HFF-Myc (cell line): ENCODE data around the gene ZNF469.

Experiments
- DNase-seq: peaks from one replicate; pipeline ENCODE4 v3.0.0-alpha.2; 2011; ENCODE audit warnings: low read depth; ENCODE audit errors: extremely low read depth
- H3K4me3 ChIP-seq: replicated peaks from 2 replicates; pipeline ENCODE4 v1.5.1; 2011; ENCODE audit warnings: low read depth, mild to moderate bottlenecking, control low read depth, low read length
- CTCF ChIP-seq: IDR thresholded peaks from 2 replicates; pipeline ENCODE4 v1.5.1; 2012; ENCODE audit warnings: mild to moderate bottlenecking, low read depth, low read length, control low read depth; ENCODE audit errors: missing control alignments

The ZNF469 gene

GRCh38 chr16:88392111-88392510 lies 9.4 kb downstream of the ZNF469 start:
- DNase-seq: no peak
- no peak for TF ChIP-seq CTCF
- H3K4me3 ChIP-seq: no peak overlapping the region

DNA sequence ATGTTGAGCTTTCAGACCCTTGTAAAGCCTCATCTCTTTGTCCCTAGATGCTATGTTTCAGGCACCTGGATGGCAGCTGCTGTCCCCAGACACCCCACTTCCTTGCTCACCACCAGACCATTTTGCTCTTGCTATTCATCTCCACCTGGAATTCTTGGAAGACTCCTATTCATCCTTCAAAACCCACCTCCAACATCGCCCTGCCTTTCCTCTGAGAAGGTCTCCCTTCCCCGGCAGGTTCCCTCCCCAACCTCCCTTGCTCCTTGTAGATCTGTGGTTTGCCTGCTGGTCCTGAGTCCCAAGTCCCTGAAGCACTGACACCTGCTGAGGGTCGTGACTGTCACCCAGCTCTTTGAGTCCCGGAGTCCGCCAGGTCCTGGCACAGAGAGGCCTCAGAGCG lies 9.9 kb downstream of the ZNF469 start:
- no peak overlapping the region for H3K4me3 ChIP-seq
- DNase-seq: no peak
- TF ChIP-seq CTCF: no peak

DNA sequence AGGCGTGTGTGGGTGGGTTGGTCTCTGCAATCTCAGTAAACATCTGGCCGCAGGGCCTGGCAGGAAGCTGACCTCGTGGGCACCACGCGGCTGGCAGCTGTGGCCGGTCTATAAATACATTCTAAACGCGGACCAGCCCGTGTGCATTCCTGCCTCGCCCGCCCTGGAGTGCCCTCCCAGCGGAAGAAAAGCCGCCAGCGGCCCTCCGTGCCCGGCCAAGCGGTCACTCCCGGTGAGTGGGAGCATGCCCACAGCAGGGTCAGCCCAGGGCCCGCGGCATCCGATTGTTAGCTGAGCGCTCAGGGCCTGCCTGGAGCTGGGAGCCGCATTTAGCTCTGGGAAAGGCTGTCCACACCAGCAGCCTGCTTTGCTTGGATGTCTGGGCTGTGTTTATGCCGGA lies 10.3 kb downstream of the ZNF469 start:
- peak; percentile 44 for DNase-seq
- H3K4me3 ChIP-seq: no peak overlapping the region
- no peak for TF ChIP-seq CTCF

DNA sequence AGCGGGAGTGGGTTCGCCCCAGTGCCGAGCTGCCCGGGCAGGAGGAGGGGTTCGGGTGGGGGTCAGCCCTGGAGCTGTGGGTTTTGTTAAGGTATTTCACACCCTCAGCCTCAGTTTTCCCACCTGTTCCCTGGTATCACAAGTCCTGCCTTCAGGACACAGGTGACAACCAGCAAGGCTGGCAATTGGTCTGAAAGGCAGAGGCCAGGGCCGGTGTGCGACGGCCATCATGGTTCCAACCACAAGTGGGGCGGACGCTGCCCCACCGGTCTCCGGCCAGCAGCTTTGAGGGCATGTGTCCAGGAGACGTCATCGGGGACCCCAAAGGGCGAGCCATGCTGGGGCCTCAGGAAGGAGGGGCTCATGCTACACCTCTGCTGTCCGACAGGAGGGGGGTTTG lies 10.8 kb downstream of the ZNF469 start:
- no peak for DNase-seq
- no peak overlapping the region for H3K4me3 ChIP-seq
- TF ChIP-seq CTCF: no peak

DNA sequence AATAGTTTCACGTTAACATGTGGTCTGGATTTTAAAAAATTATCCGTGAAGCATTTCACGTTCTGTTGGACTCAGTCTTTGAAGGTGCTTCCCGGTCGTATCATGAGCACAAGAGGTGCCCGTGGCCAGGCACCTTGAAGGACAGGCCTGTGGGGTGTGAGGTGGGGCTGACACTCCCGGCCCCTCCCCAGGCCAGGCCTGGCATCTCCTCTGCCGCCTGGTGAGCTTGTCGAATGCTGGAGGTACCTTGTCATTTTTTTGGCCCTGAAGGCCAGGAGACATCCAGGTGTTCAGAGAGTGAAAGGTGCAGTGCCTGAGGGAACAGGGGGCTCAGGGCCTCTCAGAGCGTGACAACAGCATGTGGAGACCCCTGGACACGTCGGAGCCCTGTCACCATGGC lies 11.7 kb downstream of the ZNF469 start:
- DNase-seq: no peak
- H3K4me3 ChIP-seq: no peak overlapping the region
- TF ChIP-seq CTCF: no peak

DNA sequence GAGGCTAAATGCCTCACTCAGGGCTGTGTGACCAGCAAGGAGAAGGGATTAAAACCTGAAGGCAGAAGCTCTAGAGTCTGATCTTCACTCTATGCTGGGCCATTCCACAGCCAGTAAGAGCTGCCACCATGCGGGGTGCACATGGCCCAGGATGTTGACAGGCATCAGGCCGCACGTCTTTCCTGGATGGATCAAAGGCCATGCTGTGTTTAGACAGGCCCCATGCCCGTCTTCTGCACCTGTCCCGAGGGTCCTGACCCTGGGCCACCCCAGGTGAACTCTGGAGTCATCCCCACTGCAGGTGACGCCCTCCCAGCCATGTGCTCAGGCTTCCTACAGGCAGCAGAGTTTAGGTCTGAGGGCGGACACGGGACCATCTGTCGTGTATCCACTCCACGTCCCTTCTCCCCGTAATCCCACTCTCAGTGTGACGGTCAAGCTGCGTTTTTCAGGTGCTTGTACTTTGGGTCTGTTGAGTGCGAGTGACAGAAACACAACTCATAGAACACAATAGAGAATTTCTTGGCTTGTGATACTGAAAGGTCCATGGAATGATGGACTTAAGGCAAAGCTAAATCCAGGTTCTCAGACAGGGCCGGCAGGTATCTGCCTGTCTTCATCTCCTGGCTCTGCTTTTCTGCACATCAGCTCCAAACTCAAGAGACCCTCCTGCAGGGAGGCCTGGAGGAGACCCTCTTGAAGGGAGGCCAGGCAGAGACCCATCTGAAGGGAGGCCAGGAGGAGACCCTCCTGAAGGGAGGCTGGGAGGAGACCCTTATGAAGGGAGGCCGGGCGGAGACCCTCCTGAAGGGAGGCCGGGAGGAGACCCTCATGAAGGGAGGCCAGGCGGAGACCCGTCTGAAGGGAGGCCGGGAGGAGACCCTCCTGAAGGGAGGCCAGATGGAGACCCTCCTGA lies 13.2 kb downstream of the ZNF469 start:
- no peak for DNase-seq

More for the DNA sequence above, 13.2 kb downstream of the ZNF469 start:
- H3K4me3 ChIP-seq: no peak overlapping the region
- TF ChIP-seq CTCF: no peak
